DMS53 treated with DMSO at 0.1 percent for 48 hours (cell line): ENCODE data around the gene ARHGEF1.

Experiments used
- DNase-seq: peaks from one replicate; lab custom pipeline; 2025; ENCODE audit not compliant: unreplicated experiment; lab: John Stamatoyannopoulos, UW

Gene ARHGEF1

DNA sequence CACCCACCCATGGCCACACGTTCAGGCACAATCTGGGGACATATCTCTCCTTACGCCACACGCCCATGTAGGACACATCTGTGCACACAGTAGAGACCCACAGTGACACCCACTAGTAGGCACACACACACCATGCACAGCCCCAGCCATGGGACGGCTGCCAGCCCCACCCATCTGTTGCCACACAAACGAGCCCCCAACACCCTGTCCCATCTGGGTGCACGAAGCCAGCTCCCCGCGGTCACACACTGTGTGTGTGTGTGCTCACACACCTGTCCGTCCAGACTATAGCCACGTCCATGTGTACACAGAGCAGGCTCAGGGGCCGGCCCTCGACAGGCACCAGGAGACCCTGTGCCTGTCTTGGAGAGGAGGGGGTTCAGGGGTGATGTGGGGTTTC lies 34.7 kb downstream of the ARHGEF1 start:
- no peak for DNase-seq

DNA sequence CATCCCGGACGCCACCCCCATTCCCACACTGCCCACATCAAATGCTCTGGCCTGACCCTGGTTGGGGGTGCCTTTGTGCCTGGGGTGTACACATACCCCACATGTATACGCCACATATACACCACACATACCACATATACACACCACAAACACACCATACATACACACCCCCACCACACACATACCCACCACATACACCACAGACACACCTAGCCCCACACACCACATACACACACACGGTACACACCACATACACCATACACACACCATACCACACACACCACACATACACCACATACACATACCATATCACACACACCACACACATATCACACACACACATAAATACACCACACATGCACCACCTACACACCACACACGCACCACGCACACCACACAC lies 35.1 kb downstream of the ARHGEF1 start:
- DNase-seq: no peak

DNA sequence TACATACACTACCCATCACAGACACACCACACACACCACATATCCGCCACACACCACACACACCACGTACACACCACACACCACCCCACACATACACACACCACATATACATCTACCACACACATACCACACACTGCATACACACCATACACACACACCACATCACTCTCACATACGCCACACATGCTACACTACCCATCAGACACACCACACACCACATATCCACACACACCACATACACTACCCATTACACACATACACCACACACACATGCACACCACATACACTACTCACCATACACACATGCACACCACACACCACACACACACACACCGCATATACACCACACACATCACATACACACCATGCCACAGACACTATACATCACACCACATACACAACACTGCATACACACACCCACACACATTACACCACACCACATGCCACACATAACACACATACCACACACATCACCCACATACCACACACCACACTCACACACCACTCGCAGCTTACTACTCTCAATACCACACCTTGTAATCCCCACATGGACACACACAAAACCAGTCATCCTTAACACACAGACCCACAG lies 35.8 kb downstream of the ARHGEF1 start:
- DNase-seq: no peak

DNA sequence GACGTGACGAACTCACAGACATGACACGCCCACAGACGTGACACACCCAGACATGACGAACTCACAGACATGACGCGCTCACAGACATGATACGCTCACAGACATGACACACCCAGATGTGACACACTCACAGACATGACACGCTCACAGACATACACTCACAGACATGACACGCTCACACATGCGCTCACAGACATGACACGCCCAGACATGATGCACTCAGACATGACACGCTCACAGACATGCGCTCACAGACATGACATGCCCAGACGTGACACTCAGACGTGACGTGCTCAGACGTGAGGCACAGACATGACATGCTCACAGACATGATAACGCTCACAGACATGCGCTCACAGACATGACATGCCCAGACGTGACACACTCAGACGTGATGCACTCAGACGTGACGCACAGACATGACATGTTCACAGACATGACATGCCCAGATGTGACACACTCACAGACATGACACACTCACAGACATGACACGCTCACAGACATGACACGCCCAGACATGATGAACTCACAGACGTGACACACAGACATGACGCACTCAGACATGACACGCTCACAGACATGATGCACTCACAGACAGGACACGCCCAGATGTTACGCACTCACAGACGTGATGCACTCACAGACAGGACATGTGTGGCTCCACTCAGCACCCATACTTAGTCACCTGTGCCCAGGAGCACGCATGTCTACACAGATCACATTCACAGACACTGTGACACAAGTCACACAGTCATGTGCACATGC lies 37.1 kb downstream of the ARHGEF1 start:
- no peak for DNase-seq

DNA sequence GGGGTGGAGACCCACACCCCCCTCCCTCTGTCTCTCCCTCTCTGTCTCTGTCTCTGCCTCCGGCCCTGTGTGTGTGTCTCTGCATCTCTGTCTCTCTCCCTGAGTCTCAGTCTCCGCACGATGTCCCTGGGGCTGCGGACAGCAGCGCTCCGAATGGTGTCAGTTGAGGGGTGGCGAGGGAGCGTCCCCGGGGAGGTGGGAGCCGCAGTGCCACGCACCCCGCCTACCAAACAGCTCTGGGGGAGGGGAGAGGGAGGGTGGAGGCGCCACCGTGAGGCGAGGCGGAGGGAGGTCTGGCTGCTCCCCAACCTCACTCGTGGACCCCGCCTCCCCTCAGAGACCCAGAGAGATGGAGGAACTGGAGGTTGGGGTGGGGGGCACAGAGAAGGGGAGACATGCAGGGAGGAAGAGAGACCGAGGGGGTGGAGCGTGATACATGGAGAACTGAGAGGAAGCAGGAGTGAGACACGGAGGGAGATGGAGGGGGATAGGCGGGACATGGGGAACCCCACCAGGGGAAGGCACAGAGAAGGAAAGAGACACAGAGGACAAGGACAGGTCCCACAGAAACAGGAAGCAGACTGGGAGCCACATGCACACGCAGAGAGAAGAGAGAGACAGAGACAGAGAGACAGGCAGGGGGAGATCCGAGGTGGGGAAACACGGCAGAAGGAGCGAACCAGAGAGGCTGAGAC lies 38.0 kb downstream of the ARHGEF1 start:
- no peak for DNase-seq

DNA sequence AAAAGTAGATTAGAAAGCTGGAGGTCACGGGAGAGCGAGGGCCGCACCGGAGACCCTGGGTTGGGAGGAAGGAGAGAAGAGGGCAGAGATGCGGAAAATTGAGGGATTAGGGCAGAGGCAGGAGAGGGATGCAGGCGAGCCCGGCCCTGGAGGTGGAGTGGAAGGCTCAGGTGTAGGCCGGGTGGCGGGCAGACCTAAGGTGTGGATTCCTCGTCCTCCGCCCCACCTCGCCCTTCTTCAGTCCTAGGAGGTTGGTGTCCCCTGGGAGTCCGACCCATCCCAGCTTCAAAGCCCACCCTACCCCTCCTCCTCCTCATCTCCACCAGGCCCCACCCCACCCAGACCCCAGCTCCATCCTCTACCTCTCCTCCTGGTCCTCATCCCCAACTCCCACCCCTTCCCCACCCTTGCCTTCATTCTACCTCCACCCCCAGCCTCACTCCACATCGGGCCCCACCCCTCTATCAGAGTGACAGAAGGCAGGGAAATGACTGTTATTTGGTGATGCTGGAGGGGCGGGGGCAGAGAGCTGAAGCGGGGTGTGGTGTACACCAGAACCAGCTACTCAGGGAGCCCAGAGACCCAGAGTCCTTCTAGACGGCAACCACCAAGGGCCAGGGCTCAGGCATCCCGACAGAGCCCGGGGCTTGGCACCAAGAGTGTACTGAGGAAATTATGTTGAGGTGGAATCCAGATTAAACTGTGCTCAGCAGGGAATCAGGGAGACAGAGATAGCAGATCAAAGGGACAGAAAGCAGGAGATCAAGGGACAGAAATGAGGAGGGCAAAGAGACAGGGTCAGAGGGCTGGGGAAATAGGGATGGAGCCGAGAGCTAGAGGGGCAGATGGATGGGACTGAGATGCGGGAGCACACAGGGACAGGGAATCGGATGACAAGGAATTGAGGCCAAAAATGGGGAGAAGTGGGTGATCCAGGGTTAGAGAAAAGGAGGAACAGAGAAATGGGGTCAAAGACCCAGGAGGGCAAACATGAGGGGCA lies 38.9 kb downstream of the ARHGEF1 start:
- DNase-seq: no peak

DNA sequence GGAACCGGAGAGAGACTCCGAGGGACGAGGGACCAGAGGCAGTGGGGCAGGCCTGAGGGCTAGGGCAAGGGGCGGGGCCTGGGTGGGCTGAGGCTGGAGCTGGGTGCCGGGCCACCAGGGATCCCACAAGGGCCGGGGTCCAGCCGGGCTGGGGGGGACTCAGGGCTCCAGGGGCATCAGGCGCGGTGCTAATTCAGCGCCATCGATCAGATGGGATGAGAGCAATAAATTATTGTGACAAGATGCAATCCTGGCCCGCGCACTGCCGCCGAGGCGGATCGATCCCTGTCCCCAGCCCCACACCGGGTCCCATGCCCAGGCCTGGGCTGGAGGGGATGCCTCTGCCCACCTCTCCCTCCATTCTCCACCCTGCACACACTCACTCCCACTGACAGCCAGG lies 39.6 kb downstream of the ARHGEF1 start:
- DNase-seq: no peak

DNA sequence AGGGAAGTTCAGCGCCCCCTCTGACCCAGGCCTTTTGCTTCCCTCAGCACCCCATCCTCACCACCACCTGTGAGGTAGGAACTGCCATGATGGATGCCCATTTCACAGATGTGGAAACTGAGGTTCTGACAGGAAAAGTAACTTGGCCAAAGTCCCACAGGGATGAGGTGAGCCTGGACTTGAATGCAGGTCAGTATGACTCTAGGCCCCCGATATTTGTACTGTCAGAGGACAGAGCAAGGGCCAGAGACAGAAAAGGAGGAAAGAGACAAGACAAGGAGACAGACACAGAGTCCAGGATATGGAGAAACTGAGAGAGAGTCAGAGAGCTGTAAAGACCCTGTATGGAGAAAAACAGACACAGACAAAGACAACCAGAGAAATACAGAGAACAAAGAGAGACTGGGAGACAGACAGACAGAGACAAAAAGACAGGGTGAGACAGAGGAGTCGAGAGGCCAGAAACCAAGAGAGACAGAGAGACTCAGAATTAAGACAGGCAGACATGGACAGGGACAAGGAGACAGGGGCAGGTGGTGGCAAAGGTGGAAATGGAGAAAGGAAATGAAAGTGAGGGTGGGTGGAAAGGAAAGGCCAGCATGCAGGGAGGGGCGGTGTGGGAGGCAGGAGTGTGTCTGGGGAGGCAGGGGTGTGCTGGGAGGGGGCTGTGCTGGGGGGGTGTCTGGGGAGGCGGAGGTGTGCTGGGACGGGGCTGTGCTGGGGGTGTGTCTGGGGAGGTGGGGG lies 40.2 kb downstream of the ARHGEF1 start:
- DNase-seq: no peak

DNA sequence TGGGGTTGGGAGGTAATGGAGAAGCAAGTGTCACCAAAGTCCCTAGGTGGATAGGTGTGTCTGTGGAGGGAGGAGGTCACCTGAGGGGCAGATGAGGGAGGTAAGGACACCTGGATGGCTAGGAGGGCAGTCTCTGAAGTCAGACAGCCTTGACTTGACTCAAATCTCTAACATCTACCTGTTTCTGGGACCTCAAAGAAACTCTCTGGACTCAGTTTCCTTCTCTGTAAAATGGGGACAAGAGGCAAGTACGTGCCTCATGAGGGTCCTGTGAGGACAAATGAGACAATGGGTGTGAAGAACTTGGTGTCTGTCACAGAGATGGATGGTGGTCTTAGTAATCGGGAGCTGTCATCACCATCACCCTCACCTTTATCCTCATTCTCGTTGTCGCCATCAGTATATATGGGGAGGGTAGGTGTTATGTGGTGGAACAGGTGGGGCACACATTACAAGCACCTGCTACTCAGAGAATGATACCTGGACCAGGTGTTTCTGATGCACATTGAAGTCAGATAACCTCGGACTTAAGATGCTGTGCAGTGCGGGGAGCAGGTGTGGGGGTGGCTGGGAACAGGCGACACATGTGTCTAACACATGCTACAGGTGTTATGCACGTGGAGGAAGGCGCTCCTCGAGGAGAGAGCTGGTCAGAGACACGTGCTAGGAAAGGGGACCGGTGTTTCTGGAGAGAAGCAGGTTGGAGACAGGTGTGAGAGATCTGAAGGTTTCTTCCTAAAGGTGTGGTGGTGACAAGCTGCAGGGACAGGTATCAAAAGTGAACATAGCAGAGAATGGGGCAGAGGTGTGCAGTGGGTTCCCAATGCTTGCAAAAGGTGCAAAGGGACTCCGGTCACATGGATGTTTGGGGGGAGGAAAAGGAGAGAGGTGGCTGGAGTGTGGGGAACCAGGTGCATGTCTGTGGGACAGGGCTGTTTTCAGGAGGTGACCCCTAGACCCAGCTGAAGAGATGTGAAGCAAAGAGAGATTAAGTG lies 41.5 kb downstream of the ARHGEF1 start:
- no peak for DNase-seq

DNA sequence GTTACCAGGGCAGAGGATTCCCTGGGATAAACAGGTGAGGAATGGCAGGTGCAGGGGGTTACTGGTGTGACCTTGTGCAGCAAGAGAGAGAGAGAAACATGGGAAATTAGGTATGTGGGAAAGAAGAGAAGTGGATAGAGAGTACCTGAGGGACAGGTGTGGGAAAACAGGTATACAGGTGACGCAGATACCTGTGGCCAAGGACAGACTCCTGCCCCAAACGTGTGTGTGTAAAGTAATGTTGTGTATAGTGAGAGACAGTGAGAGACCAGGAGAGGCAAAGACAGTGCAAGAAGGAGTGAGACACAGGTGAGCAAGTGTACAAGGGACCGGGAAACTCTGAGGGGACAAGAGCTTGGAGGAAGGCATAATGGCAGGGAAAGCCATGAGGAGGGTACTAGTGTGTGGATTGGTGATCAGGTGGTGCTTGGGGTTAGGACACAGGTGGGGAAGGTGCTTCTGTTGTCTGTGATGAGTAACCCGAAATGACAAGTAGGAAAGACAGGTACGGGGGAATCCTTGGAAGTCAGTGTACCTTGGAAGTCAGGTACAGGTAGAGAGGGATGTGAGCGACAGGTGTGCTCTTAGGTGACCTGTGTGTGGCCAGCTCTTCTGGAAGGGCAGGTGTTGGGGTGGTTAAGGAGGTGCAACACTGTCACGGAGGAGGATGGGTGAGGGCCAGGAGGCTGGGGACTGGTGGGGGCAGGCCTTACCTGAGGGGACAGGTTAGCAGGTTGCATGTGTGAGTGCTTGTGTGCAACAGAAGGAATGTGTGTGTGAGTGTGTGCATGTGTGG lies 42.4 kb downstream of the ARHGEF1 start:
- DNase-seq: peak; percentile 61

DNA sequence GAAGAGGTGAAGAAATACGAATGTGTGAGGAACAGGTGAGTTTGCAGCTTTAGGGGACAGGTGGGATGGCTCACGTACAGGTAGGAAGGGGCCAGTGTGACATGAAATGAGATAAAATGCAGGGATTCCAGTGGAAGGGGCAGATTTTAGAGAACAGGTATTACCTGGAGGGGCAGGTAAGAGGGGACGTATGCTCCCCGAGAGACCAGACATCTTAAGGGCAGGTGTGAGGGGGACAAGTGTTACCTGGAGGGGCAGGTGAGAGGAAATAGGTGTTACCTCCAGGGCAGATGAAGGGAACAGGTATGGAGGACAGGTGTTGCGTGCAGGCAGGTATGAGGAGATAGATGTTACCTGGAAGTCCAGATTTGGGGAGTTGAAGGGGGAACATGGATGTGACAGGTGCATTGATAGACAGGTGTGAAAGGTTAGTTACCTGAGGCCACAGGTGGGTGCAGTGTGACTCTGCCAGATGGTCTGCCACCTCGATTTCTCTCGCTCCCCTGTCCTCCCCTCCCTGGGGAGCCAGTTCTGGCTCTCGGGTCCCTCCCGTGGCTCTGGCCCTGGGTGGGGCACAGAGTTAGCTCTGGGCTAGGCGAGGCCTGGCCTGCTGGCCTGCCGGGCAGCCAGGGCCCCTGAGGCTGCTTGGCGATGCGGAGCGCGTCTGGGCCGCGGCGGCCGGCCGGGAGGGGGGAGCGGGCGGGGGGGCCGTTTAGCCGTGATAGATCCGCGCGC lies 43.2 kb downstream of the ARHGEF1 start:
- DNase-seq: no peak

DNA sequence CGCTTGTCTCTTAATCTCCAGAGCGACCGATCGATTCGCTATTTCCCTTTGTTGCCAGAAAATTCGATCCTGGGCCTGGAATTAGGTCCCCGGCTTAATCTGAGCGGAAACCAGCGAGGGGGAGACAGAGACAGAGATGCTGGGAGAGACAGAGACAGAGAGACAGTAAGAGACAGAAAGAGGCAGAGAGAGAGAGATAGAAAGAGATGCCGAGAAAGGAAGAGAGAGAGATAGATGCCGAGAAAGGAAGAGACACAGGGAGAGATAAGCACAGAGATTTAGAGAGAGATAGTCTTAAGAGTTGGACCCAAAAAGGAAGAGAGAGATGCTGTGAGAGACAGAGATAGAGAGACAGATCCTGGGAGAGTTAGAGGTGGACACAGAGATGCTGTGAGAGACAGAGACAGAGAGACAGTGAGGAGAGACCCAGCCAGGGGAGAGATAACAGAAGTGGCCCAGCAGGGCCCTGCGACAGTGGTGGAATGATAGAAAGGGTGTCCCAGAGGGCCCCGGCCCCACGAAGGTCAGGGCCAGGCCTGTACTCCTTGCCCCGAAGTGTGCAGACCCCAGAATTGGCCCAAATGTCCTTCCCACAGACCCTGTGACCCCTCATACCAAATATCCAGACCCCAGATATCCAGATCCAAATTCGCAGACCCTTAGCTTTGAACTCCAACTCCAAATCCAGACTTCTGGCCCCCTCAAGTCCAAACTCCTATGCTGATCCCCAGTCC lies 43.9 kb downstream of the ARHGEF1 start:
- DNase-seq: no peak

DNA sequence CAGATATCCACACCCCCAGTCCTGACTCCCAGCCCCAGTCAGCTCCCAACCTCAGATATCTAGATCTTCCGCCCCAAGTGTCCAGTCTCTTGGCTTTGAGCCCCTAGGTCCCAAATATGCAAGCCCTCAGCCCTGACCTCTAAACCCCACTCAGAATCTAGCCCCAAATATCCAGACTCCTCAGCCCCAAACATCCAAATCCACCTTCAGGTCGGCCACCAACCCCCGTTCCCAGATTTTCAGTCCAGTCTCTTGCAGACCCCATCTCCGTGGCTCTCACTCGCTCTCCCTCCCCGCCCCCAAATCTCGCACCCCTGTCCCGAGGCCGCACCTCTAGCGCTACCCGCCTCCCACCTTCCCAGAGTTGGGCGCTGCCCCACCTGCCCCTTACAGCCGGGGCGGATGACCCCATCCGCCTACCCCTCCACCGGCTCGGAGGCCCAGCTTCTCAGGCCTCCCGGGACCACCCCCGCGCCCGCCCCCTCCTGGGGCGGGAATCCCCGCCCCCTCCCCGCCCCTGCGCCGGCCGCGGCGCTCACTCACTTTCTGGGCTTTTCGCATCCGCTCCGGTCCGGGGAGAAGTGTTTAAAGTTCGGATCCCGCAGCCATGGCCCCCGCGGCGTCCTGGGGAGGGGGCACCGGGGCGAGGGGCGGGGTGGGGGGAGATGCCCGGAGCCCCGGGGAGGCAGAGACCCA lies 44.7 kb downstream of the ARHGEF1 start:
- no peak for DNase-seq

DNA sequence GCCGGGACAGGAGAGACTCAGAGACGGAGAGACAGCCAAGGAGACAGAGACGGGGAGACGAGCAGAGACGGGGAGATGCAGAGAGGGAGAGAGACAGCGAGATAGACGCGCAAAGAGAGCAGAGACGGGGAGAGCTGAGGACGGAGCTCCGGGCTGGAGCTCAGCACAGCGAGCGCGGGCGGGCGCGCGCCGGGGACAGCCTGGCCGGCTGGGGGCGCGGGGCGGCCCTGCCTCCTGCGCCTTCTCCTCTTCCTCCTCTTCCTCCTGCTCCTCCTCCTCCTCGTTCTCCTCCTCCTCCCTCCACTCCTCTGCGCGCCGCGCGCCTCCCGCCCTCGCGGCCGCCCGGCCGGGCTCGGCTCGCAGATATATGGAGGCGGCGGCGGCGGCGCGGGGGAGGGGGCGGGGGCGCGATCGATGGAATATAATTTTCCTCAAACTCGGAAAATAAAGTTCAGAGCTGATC lies 45.3 kb downstream of the ARHGEF1 start, which contains the start of gene ERFL:
Gene ERFL, minus strand, starts transcription at position 229 of the 463 bp plus-strand sequence. CDS start 15,530 bp downstream, outside the sequence.
- DNase-seq: no peak

DNA sequence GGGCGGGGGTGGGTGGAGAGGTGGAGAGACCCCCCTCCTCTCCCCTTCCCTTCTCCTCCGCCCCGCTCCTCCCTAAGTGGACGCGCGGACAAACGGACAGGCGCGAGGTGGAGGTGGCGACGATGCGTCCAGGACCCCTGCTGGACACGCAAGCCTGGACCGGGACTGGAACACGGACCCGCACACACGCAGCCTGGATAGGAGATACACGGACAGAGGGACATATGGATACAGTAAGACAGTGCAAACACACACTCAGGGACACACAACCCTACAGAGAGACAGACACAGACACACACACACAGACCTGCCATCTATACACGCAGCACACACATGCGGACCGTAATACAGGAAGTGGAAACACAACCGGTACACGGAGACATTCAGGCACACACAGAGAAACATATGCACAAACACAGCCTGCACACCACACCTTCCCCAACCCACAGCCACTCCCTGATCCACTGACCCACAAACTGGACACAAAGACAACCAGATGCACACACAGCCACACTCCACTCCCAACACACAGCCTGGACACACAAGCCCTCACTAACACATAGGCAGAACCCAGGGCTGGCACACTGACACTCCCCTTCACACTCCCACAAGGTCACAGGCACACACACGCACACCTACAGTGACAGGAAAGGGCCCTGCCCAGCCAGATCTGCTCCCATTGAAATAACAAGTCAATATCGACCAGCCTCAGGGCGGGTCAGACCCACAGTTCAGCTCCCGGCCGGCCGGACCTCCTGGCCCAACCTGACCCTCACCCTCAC lies 46.0 kb downstream of the ARHGEF1 start:
- DNase-seq: peak; percentile 29
